ENCODE data around the gene BTBD3. TPM values are rescaled to one million over a fixed set of nuclear protein-coding genes. Genes with fewer than 3 reads are reported as not detected.

BTBD3 gene
- total RNA-seq = 30.8 and 33.4 TPM in 2 replicates

DNA sequence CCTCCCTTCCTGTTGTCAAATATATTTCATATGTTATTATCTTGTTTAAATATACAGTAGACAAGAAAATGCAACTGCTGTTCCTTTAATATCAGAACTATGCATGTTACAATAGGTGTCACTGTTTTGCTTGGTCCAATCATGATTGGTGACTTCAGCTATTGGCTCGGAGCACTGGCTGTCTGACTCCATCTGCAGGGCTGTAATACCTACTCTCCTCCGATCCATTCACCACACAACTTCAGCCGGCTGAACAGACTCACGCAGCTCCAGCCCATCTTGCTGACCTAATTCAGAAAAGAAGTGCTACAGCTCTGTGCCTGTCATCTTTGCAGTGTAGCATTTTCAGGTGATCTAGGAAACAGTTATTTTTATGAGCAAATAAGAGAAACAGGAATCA, at the start of gene BTBD3:
Gene BTBD3 (plus strand): TSS at position 231 of the 400 bp plus-strand sequence. CDS start 383 bp downstream, outside the sequence.

